GM18861 (cell line): ENCODE data around the gene PLEKHA3.
"Not testable (repeated sequence)": the region's sequence is repeated elsewhere in the genome, so short reads cannot be mapped to it uniquely, and the experiment has no call there.

Experiments
- ATAC-seq: cut with Tn5 transposase; IDR thresholded peaks from one replicate; pipeline ENCODE4 v1.9.1; 2021; ENCODE audit not compliant: unreplicated experiment

Gene PLEKHA3

GRCh38 chr2:178480227-178481181, at the start of gene PLEKHA3:
TSS of gene PLEKHA3 (plus strand) at chr2:178480457. CDS start at chr2:178480870, 413 bp downstream.
- peak; percentile 53 for ATAC-seq

GRCh38 chr2:178436662-178437061, 43.6 kb upstream of the PLEKHA3 start:
- no peak for ATAC-seq

GRCh38 chr2:178441426-178441825, 38.8 kb upstream of the PLEKHA3 start:
- ATAC-seq, result no peak

- no peak for ATAC-seq
Measured at GRCh38 chr2:178448968-178449661, 31.1 kb upstream of the PLEKHA3 start.

- no peak for ATAC-seq
Measured at GRCh38 chr2:178449700-178450523, 30.3 kb upstream of the PLEKHA3 start.

- peak; percentile 41 for ATAC-seq
Measured at GRCh38 chr2:178450524-178450773, 29.8 kb upstream of the PLEKHA3 start.

- ATAC-seq, result peak; percentile 69
Measured at GRCh38 chr2:178450774-178451525, 29.3 kb upstream of the PLEKHA3 start, which contains the start of the genes PJVK and PRKRA. TSS of gene PJVK (plus strand) at chr2:178451378. CDS start at chr2:178453410, 2,032 bp downstream. TSS of gene PRKRA (minus strand) at chr2:178451175. CDS start at chr2:178451030, 145 bp downstream.

GRCh38 chr2:178452334-178452733, 27.9 kb upstream of the PLEKHA3 start:
- ATAC-seq, result no peak

GRCh38 chr2:178452870-178453269, 27.4 kb upstream of the PLEKHA3 start:
- no peak for ATAC-seq

GRCh38 chr2:178455947-178456346, 24.3 kb upstream of the PLEKHA3 start:
- no peak for ATAC-seq

- ATAC-seq, result no peak
Measured at GRCh38 chr2:178457390-178457886, 22.8 kb upstream of the PLEKHA3 start.

GRCh38 chr2:178469219-178469849, 10.9 kb upstream of the PLEKHA3 start:
- ATAC-seq, result no peak

GRCh38 chr2:178471313-178471712, 8.9 kb upstream of the PLEKHA3 start:
- ATAC-seq, result not testable (repeated sequence)

GRCh38 chr2:178473373-178473772, 6.9 kb upstream of the PLEKHA3 start:
- no peak for ATAC-seq

GRCh38 chr2:178473931-178474330, 6.3 kb upstream of the PLEKHA3 start:
- no peak for ATAC-seq

GRCh38 chr2:178474560-178474959, 5.7 kb upstream of the PLEKHA3 start:
- ATAC-seq, result no peak

- ATAC-seq, result no peak
Measured at GRCh38 chr2:178476477-178476876, 3.8 kb upstream of the PLEKHA3 start.

- no peak for ATAC-seq
Measured at GRCh38 chr2:178477443-178478129, 2.7 kb upstream of the PLEKHA3 start.

- no peak for ATAC-seq
Measured at GRCh38 chr2:178478130-178478438, 2.2 kb upstream of the PLEKHA3 start.
